HG03095 (cell line): ENCODE results near the gene PCGF5.
"Not testable (repeated sequence)": the region's sequence is repeated elsewhere in the genome, so short reads cannot be mapped to it uniquely, and the experiment has no call there.

Experiments
- ATAC-seq: cut with Tn5 transposase; IDR thresholded peaks from one replicate; pipeline ENCODE4 v1.9.1; 2021; ENCODE audit warnings: moderate library complexity; ENCODE audit not compliant: unreplicated experiment

The PCGF5 gene

DNA sequence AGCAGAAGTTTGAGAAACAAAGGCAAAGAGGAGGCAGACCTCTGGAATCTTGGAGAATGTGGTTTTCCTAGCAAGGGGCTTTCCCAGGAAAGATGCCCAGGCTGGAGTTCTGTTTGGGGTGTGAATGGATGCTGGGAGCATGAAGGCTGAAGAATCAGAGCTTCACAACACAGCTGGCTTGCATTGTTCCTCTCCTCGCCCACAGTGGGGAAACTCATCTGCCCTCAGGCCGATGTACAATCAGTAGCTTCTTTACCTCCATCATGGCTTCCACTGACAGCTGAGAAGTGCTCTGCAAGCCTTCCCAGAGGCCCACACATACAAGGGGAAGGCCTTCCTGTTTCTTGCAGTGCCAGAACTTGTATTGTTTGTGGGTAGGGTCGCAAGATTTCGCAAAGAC is 98.9 kb downstream of the PCGF5 start:
- ATAC-seq, result no peak

DNA sequence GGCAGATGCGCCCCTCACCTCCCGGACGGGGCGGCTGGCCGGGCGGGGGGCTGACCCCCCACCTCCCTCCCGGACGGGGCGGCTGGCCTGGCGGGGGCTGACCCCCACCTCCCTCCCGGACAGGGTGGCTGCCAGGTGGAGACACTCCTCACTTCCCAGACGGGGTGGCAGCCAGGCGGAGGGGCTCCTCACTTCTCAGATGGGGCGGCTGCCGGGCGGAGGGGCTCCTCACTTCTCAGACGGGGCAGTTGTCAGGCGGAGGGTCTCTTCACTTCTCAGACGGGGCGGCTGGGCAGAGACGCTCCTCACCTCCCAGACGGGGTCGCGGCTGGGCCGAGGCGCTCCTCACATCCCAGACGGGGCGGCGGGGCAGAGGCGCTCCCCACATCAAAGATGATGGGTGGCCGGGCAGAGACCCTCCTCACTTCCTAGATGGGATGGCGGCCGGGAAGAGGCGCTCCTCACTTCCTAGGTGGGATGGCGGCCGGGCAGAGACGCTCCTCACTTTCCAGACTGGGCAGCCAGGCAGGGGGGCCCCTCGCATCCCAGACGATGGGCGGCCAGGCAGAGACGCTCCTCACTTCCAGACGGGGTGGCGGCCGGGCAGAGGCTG is 102.9 kb downstream of the PCGF5 start:
- ATAC-seq, result not testable (repeated sequence)

DNA sequence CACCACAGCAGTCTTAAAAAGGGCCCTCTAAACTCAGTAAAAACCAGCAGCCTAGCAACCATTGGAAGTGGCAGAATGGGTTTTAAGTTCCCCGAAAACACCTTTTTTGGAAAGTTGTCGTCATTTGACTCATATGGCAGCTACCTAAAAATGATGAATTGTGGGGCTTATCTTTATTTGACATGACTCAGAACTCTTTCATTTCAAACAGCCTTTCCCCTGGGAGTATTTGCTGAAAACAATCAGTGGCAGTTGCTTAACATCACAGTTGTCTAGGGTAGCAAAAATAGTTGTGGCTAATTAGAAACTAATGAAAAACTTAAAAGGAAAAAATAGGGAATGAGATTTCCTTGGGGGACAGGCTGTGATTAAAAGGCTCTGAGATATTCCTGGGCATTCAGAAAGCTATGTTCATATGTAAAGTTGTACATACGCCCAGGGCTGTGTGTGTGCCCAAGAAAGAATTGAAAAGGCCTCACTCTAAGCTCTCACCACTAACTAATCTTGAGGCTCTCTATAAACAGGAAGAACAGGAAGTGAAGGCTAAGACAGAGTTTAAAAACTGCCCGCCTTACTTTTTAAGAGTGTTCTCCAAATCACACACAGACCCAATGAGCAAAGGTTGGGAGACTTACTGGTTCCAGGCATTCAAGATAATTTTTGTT is 108.0 kb downstream of the PCGF5 start:
- ATAC-seq, result no peak
